ENCODE data around the gene RALGDS. TPM values are rescaled to one million over a fixed set of nuclear protein-coding genes. Genes with fewer than 3 reads are reported as not detected.

Gene RALGDS
- polyA plus RNA-seq, 4 donors = 32.2 to 47.1 (median 33.5) TPM

DNA sequence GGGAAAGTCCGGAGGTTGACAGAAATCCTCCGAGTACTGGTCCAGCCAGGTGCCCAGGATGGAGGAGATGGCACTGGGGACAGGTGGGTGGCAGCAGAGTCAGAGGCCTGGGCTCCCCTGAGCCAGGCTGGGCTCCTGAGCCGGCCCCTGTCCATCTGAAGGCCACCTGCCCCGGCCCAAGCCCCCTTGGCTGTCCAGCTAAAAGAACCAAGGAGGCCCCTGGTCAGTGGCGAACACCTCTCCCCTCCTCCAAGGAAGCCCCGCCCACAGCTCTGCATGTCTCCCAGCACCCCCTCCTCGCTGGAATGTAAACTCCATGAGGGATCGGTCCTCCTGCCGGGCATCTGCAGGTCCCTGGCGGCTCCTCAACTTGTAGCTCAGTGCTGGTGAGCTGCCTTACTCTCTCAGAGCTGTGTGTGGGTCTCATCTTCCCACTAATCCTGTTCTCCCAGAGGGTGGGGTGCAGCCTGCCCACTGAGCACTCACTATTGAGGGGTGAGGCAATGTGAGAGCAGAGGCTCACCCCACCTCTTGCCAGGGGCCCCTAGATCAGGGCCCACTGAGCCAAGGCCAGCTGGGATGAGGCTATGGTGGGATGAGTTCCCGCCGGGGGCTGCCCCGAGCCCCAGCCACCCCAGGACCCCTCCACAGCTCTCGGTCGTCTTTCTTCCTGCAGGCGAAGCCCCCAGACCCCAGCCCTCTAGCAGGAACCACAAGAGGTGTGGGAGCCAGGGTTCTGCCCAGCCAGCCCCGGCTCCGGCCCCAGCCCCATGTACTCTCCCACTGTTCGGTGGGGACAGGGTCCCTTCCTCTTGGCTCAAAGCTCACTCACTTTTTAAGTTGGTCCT lies 12.0 kb downstream of the RALGDS start:
- DNase-seq (ENCODE audit: low read depth in 4 of 4, low spot score in 2 of 4) = no peak

- no peak for DNase-seq (ENCODE audit: low read depth in 4 of 4, low spot score in 2 of 4)
Observed at GRCh38 chr9:133107961-133108793, 12.9 kb downstream of the RALGDS start.

GRCh38 chr9:133107245-133107722 lies 13.8 kb downstream of the RALGDS start:
- no peak for DNase-seq (ENCODE audit: low read depth in 4 of 4, low spot score in 2 of 4)

DNA sequence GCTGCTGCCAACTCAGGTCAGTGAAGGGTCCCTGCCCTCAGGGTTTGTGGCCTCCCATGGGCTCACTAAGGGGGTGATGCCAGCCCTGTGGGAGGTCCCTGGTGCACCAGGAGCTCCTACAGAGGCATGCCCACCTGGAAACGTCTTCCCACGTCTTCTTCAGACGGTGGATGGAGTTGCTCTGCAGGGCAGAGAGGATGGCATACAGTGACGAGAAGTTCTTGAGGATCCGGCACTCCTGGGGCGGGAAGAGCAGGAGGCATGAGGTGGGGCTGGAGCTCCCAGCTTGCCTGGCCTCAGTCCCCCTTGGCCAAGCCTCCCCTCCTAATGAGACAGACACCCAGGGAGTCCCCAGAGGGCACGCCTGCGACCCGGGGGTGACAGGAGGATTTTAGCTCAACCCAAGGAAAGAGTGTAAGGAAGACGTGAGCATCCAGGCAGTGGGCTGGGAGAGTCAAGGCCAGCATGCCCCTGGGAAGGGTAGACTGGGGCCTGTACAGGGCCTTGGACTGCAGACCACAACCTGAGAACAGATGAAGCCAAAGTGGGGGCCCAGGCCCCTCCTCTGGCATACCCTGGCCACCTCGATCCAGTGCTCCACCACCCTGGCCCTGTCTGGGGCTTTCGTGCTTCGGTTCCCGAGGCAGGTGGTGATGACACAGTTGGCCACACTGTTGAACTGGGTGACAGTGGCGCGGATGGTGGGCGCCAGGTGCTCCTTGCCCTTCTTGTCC lies 14.4 kb downstream of the RALGDS start:
- no peak for DNase-seq (ENCODE audit: low read depth in 4 of 4, low spot score in 2 of 4)

- no peak for DNase-seq (ENCODE audit: low read depth in 4 of 4, low spot score in 2 of 4)
Observed at GRCh38 chr9:133105461-133105770, 15.6 kb downstream of the RALGDS start.

GRCh38 chr9:133104718-133105460 lies 16.2 kb downstream of the RALGDS start:
- no peak for DNase-seq (ENCODE audit: low read depth in 4 of 4, low spot score in 2 of 4)

DNA sequence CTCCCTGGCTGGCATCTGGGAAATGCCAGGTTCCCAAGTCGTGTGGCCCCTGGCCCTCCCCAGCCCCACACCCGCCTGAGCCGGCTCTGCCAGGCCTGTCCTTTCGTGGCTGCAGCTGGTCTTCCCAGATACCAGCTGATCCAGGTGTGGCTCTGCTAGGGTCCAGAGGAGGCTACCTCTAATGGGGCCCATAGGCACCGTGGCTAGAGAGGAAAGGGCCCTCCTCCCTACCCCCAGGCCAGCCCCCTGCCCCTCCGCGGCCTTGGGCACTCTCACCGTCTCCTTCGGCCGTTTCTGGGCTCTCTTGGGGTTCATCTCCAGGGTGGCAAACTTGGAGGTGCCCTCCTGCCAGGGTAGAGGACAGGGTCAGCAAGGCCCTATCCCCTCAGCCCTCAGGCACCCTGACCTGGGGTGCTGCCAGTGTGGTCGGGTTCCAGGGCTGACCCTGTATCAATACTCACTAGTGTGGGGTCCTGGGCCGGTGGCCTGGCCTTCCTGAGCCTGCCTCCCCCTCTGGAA lies 17.0 kb downstream of the RALGDS start:
- no peak for DNase-seq (ENCODE audit: low read depth in 4 of 4, low spot score in 2 of 4)

- DNase-seq (ENCODE audit: low read depth in 4 of 4, low spot score in 2 of 4) = no peak
Observed at GRCh38 chr9:133103183-133103986, 17.7 kb downstream of the RALGDS start.

DNA sequence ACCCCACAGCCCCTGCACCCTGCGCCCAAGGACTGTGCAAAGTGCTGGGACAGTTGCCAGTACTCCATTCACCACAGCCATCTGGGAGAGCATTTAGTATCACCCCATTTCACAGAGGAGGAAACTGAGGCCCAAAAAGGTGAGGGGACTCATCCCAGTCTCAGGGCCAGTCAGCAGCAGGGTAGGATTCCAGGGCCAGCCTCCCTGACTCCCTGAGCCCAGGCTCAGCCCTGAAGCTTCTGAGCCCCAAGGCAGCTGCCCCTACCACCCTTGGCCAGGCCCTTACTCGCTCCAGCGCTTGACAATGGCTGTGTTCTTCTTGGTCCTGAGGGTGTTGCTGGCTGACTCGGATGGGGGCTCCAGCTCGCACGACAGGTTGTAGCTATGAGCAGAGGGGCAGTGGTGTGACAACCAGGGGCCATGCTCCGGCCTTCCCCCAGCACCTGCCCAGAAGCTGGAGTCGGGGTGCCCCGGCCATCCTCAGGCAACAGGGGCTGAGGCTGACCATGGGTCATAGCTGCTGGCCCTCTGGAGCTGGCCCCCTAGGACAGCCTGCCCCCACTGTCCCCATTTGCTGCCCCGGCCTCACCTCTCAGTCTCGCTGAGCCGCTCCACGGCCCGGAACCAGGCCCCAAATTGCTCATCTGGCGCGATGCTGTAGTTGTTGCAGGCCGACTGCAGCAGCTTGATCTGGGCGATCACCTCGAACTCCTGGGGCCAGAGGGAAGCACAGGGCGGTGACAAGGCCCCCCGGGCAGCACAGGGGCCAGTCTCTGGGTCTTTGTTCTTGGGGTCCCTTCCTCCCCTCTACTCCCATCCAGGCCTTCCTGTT lies 18.6 kb downstream of the RALGDS start:
- no peak for DNase-seq (ENCODE audit: low read depth in 4 of 4, low spot score in 2 of 4)

DNA sequence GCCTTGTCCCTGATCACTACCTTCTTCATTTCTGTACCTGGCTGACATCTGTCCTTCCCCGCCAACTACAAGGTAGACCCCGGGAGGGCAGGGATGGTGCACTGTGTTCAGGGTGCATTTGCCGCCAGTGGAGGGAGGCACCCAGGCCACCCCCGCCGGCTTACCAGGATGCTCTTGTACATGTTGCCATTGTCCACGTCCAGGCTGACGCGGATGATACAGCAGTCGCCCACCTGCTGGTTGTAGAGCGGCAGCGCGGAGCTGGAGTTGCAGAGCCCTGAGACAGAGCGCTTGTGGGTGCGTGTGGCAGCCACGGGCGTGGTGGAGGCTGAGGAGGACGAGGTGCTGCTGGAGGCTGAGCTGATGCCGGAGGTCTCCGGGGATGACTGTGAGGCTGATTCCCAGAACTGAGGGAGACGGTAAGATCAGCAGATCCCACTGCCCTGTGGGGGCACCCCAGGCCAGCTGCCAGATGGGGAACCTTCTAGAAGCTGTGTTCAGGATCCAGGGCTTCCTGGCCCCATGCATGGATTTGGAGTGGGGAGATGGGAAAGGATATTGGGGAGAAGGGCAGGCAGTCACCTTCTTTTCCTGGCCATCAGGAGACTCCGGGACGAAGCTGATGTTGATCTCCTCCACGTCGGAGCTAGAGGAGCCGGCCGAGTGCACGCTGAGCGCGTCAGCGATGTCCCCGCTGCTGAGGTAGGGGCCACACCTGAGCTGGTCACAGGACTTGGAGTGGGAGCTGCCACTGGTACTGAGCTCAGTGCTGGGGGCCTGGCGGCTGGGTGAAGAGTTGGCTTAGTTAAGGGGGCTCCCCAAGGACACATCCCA lies 19.5 kb downstream of the RALGDS start:
- no peak for DNase-seq (ENCODE audit: low read depth in 4 of 4, low spot score in 2 of 4)

DNA sequence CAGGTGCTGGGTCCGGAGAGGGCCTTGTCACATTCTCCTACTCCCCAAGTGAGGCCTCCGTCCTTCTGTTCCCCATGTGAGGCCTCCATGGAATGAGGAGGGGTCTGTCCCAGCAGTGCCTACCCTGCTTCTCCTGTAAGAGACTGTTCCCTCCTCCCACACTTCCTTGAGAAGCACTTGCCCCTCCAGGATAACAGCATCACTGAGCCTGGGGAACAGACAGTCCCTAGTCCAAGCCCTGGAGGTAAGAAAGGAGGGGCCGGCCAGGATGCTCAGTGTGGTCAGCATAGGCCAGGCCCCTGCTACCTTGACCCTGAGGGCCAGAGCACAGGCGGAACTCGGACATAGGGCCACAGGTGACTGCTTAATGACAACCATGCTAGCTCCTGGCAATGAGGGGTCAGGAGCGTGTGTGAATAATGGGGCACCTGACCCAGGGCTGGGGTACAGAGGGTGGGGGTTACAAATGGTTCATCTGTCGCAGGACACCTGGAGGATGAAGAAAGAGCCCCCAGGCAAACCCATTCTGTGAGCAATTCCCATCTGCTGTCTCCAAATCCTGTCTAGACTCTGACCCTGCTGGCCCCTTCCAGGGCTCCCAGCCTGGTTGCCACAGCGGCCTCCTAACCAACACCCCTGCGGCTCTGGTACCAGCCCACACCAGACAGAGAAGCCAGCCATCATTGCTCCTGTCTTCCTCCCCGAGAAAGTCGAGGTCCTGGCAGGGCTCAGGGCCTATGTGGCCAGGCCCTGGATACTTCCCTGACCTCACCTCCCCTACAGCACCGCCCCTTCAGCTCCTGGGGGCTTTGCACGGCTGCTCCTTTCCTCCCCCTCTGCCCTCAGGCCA lies 20.3 kb downstream of the RALGDS start:
- DNase-seq (ENCODE audit: low read depth in 4 of 4, low spot score in 2 of 4) = no peak

DNA sequence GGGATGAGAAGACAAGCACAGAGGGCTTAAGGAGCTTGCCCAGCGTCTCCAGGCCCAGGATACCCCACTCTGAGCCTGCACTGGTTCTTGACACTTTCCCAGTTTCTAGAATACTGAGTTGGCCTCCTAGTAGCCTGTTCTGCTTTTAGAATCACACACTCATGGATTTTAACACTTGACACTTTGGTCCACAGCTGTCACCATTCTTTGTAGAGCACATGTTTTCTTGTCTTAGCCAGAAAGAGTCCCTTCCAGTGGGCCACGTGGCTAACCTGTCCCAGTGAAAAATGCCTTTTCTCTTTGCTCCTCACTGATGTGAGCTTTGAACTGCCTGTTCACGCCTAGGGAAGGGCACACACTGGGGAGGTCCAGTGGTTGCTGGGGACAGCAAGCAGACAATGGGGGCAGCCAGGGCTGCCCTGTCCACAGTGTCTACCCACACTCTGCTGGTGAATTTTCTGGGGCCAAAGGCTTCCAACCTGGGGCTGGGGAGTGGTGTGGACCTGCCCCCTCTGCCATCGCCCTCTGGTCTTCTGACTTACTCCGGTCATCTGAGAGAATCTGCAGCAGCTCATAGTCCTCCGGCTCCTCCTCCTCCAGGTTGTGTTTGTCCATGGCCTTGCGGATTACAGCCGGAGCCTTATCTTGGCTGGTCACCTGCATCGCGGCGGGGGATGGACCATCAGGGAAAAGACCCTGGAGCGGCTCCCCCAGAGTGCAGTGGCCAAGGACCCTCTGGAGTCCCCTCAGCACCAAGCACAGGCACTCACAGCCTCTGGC lies 21.1 kb downstream of the RALGDS start:
- DNase-seq (ENCODE audit: low read depth in 4 of 4, low spot score in 2 of 4) = no peak

GRCh38 chr9:133098871-133099270 lies 22.2 kb downstream of the RALGDS start:
- DNase-seq (ENCODE audit: low read depth in 4 of 4, low spot score in 2 of 4) = no peak

GRCh38 chr9:133098104-133098754 lies 22.8 kb downstream of the RALGDS start:
- no peak for DNase-seq (ENCODE audit: low read depth in 4 of 4, low spot score in 2 of 4)

DNA sequence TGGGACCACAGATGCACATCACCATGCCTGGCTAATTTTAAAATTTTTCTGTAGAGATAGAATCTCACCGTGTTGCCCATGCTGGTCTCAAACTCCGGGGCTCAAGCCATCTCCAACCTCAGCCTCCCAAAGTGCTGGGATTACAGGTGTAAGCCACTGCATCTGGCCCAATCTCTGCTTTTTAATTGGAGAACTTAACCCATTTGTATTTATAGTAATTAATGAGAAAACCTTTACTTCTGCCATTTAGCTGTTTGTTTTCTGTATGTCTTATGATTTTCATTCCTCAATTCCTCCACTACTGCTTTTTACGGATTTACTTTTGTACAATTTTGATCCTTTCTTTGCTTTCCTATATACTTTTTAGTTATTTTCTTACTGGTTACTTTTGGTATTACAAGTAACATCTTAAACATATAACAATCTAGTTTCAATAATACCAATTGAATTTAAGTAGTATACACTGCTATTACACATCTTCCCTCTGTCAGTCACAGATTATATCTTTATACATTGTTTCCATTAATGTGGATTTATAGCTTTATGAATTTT lies 26.1 kb downstream of the RALGDS start:
- no peak for DNase-seq (ENCODE audit: low read depth in 4 of 4, low spot score in 2 of 4)

All from left renal cortex interstitium (tissue), 4 donors.